ENCODE results near the gene CENPH. TPM values are rescaled to one million over a fixed set of nuclear protein-coding genes. Genes with fewer than 3 reads are reported as not detected.
A peak's percentile ranks its signal among the peaks of the same experiment; 100 is the strongest.

Gene CENPH
- total and polyA plus RNA-seq, 2 of the 13 experiments (the other 11 are each of a cell fraction or from before 2014, with no cell fraction given) = 11.2 to 28.8 TPM

DNA sequence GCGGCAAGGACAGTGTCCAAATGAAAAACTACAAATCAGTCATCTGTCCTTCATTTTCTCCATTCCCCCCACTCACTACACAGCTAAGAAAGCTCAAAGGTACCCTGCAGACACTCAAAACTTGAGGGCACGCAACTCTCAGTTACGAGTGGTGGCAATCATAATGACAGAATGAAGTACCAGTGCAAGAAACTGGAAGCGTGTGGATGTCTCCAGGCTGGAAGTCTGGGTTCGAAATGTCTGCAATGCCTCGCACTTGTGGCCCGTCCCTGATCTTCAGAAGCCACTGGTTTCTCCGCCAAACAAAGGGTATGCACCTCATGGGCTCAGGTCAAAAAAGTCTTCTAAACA is 597 bp upstream of the CENPH start (continued):
- TF ChIP-seq, protein P1, sequence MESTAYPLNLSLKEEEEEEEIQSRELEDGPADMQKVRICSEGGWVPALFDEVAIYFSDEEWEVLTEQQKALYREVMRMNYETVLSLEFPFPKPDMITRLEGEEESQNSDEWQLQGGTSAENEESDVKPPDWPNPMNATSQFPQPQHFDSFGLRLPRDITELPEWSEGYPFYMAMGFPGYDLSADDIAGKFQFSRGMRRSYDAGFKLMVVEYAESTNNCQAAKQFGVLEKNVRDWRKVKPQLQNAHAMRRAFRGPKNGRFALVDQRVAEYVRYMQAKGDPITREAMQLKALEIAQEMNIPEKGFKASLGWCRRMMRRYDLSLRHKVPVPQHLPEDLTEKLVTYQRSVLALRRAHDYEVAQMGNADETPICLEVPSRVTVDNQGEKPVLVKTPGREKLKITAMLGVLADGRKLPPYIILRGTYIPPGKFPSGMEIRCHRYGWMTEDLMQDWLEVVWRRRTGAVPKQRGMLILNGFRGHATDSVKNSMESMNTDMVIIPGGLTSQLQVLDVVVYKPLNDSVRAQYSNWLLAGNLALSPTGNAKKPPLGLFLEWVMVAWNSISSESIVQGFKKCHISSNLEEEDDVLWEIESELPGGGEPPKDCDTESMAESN (CRISPR knock-in tag; conservative IDR thresholded peaks at IDR 0.05) = no peak
- 0 out of 4 replicates have a peak, but pooled peaks of 1 of the 2 experiments have one; percentile 12 for TF ChIP-seq KLF16 (CRISPR knock-in tag; IDR thresholded peaks at IDR 0.05)
- TF ChIP-seq SYNCRIP (IDR thresholded peaks at IDR 0.05; ENCODE audit: insufficient read depth, low read depth, low read length) = no peak
- TF ChIP-seq ZNF20 (CRISPR knock-in tag; IDR thresholded peaks at IDR 0.05) = 0 out of 2 replicates have a peak, but pooled peaks have one; percentile 13
- no peak for TF ChIP-seq ZSCAN22 (CRISPR knock-in tag; IDR thresholded peaks at IDR 0.05)
- TF ChIP-seq EZH2 (conservative IDR thresholded peaks at IDR 0.05; ENCODE audit: low read depth, low read length) = no peak

DNA sequence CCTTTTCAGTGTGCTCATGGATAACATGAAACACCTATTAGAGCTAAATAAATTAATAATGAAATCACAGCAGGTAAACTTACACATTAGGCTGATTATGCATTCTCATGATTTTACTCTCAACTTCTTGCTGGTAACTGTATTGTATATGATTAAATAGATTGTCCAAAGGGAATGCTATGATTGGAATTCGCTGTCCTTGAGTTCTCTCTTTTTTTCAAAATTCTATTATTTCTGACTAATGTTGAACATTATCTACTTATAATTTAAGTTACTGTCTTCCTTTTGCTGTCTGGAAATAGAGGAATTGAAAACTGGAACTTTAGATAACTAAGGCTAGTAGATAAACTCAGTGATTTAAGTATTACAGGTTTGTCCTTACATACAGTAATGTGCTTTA is 13.1 kb downstream of the CENPH start:
- Histone ChIP-seq H3K4me1 (ENCODE audit: insufficient read depth, low read length) (peaks cover 8% of the 10 kb centered on the region), H3K27me3 (ENCODE audit: control insufficient read depth in 1 of 2, insufficient read depth in 2 of 2, low read length in 2 of 2) (no peaks in the 10 kb centered on the region), H3K4me3 (replicated peaks in 1 of 3; ENCODE audit: insufficient read depth in 1 of 3, low read depth in 2 of 3, low read length in 3 of 3) (no peak overlapping the region), H3K79me2 (ENCODE audit: insufficient read depth, low read length) (no peaks in the 10 kb centered on the region), H3K27ac (ENCODE audit: extremely low read length, insufficient read depth, low read length) (no peak overlapping the region), H2AFZ (ENCODE audit: low read length) (no peak overlapping the region), H3K9ac (ENCODE audit: insufficient read depth, low read depth, low read length) (no peak overlapping the region), H4K20me1 (ENCODE audit: insufficient read depth, low read length) (no peaks in the 10 kb centered on the region), H3K9me3 (ENCODE audit: low read length) (no peaks in the 10 kb centered on the region), H3K4me2 (ENCODE audit: low read depth, low read length) (no peak overlapping the region), H3K36me3 (replicated peaks in 1 of 2; ENCODE audit: control insufficient read depth in 1 of 2, insufficient read depth in 2 of 2, low read length in 2 of 2) (peaks cover 2 to 21% of the 10 kb centered on the region in 2 experiments; a peak in 3 of 5 replicates)
- BruUV-seq (replicated peaks) = no TSS peak
- FAIRE-seq (no peak), DNase-seq (ENCODE audit: low spot score) (no peak), ATAC-seq (no peak)
- intact Hi-C loops (cut with micrococcal nuclease; ENCODE audit: unreplicated experiment) = no loop called here
- 95% methylated on average over 1 of the region's 1 CpG for WGBS (ENCODE audit: low lambda C conversion rate)
- in situ Hi-C loops (cut with HindIII; ENCODE audit: extremely low pct_ligation_motif_present, low pct_unique_long_range_greater_than_20kb) = no loop called here
- ChIA-PET POLR2A (interaction anchor here (0.7 kb wide), 1 partner anchor 20 kb away, joined by 3 read pairs; no protein-coding TSS in a partner anchor), CTCF (ENCODE audit: low intra/inter-chr PET ratio, low total read pairs) (no interaction called here)
- TF ChIP-seq RFXAP (CRISPR knock-in tag; IDR thresholded peaks at IDR 0.05; ENCODE audit: borderline replicate concordance) (no peak), ZNF619 (CRISPR knock-in tag; IDR thresholded peaks at IDR 0.05) (no peak), ZNF773 (CRISPR knock-in tag; IDR thresholded peaks at IDR 0.05; ENCODE audit: borderline replicate concordance) (no peak), JDP2 (CRISPR knock-in tag; IDR thresholded peaks at IDR 0.05; ENCODE audit: borderline replicate concordance) (no peak), ZNF317 (CRISPR knock-in tag; IDR thresholded peaks at IDR 0.05) (no peak), HDAC6 (IDR thresholded peaks at IDR 0.05; ENCODE audit: low read depth, low read length) (no peak)
- TF ChIP-seq, protein P2, sequence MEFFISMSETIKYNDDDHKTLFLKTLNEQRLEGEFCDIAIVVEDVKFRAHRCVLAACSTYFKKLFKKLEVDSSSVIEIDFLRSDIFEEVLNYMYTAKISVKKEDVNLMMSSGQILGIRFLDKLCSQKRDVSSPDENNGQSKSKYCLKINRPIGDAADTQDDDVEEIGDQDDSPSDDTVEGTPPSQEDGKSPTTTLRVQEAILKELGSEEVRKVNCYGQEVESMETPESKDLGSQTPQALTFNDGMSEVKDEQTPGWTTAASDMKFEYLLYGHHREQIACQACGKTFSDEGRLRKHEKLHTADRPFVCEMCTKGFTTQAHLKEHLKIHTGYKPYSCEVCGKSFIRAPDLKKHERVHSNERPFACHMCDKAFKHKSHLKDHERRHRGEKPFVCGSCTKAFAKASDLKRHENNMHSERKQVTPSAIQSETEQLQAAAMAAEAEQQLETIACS (CRISPR knock-in tag; IDR thresholded peaks at IDR 0.05) = no peak
- TF ChIP-seq, protein P3, sequence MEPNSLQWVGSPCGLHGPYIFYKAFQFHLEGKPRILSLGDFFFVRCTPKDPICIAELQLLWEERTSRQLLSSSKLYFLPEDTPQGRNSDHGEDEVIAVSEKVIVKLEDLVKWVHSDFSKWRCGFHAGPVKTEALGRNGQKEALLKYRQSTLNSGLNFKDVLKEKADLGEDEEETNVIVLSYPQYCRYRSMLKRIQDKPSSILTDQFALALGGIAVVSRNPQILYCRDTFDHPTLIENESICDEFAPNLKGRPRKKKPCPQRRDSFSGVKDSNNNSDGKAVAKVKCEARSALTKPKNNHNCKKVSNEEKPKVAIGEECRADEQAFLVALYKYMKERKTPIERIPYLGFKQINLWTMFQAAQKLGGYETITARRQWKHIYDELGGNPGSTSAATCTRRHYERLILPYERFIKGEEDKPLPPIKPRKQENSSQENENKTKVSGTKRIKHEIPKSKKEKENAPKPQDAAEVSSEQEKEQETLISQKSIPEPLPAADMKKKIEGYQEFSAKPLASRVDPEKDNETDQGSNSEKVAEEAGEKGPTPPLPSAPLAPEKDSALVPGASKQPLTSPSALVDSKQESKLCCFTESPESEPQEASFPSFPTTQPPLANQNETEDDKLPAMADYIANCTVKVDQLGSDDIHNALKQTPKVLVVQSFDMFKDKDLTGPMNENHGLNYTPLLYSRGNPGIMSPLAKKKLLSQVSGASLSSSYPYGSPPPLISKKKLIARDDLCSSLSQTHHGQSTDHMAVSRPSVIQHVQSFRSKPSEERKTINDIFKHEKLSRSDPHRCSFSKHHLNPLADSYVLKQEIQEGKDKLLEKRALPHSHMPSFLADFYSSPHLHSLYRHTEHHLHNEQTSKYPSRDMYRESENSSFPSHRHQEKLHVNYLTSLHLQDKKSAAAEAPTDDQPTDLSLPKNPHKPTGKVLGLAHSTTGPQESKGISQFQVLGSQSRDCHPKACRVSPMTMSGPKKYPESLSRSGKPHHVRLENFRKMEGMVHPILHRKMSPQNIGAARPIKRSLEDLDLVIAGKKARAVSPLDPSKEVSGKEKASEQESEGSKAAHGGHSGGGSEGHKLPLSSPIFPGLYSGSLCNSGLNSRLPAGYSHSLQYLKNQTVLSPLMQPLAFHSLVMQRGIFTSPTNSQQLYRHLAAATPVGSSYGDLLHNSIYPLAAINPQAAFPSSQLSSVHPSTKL (CRISPR knock-in tag; IDR thresholded peaks at IDR 0.05) = no peak
- TF ChIP-seq, protein P4, sequence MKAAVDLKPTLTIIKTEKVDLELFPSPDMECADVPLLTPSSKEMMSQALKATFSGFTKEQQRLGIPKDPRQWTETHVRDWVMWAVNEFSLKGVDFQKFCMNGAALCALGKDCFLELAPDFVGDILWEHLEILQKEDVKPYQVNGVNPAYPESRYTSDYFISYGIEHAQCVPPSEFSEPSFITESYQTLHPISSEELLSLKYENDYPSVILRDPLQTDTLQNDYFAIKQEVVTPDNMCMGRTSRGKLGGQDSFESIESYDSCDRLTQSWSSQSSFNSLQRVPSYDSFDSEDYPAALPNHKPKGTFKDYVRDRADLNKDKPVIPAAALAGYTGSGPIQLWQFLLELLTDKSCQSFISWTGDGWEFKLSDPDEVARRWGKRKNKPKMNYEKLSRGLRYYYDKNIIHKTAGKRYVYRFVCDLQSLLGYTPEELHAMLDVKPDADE (CRISPR knock-in tag; IDR thresholded peaks at IDR 0.05) = no peak

Measured in HepG2 (cell line).